HEK293T (cell line): ENCODE measurements around the gene CIAPIN1.

Experiments used
- ELF4 ChIP-seq: fragments of 450-650 bp; IDR thresholded peaks from 2 replicates; pipeline ENCODE4 v1.6.1; 2017; ENCODE audit warnings: antibody characterized with exemption
- TARDBP ChIP-seq: fragments of 450-650 bp; IDR thresholded peaks from 2 replicates; pipeline ENCODE4 v1.6.1; 2016

GRCh38 chr16:57423152-57423551, 24.0 kb downstream of the CIAPIN1 start:
- TF ChIP-seq TARDBP (no peak), ELF4 (no peak)
